GM18519 (cell line): ENCODE measurements around the gene HNF4A.

Source experiments
- ATAC-seq: cut with Tn5 transposase; IDR thresholded peaks from one replicate; pipeline ENCODE4 v1.9.1; 2021; ENCODE audit warnings: mild to moderate bottlenecking, moderate library complexity; ENCODE audit not compliant: unreplicated experiment, low FRiP score

Gene HNF4A

DNA sequence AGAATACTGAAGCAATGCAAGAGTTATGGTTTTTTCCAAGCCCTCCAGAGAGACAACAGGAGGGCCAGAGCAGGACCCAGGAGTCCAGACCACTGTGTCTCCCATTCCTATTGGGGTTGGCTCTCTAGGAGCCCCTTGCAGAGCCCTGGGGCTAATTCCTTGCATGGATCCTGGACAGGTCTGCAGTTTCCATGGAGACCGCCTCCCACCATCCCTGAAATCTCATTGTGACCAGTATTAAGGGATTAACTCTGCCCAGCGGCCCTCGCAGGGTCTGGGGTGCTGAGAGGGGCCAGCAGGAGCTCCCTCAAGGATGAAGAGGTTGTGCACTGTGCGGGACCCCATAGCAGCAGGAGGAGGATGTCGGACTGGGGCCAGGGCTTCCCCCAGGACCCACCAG, 34.8 kb downstream of the HNF4A start:
- ATAC-seq = no peak

DNA sequence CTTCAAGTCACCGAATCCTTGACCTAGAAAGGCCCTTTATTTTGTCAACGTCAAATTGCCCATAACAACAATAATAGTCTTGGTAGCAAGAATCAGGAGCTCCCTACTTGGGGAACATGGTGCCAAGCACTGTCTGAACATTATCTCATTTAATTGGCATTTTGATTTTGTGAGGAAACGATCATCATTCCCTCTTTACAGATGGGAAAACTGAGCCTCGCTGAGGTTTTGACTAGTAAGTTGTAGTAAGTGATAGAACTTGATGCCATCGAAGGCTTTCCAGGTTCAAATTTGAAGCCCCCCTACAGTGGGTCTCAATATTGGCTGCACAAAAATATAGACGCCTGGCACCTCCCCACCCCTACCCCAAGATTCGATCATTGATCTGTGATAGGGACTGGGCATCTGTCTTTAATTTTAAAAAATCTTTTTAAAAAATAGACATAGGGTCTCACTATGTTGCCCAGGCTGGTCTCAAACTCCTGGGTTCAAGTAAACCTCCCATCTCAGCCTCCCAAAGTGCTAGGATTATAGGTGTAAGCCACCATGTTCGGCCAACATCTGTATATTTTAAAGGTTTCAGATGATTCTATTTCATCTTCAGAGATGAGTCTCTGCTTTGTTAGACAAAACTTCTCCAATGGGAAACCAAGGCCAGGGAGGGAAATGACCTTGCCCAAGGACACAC, 36.7 kb downstream of the HNF4A start:
- ATAC-seq = no peak

DNA sequence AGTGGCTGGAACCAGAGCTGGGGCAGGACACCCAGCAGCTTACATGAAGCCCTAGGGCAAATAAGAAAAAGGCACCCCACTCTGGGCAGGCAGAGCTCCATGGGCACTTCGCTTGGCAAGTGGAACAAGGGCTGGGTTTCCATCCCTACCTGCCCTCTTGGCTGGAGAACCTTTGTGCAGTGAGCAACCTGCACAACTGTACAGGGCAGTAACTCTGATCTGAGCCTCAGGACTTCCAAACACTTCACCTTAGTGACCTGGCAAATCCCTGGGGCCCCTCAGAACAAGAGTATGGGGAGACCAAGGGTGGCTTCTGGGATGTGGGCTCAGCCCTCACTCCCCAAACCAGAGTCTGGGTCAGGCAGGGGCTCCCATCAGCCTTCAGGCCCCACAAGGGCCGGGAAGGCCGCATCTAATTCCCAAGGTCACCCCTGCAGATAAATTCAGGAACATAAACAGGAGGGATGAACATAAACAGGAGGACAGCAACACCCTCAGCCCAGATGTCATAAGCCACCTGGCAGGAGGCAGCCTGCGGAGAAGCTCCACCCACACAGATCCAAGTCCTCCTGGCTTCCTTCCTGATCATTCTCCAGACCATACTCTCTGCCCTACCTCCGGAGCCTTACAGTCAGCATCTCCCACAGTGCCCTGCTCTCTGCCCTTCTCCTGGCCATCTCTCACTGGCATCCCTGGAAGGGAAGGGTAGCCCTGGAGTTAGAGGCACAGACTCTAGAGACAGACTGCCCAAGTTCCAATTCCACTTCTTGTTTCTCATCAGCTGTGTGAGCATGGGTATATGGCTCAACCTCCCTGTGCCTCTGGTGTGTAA, 37.5 kb downstream of the HNF4A start:
- ATAC-seq = no peak

DNA sequence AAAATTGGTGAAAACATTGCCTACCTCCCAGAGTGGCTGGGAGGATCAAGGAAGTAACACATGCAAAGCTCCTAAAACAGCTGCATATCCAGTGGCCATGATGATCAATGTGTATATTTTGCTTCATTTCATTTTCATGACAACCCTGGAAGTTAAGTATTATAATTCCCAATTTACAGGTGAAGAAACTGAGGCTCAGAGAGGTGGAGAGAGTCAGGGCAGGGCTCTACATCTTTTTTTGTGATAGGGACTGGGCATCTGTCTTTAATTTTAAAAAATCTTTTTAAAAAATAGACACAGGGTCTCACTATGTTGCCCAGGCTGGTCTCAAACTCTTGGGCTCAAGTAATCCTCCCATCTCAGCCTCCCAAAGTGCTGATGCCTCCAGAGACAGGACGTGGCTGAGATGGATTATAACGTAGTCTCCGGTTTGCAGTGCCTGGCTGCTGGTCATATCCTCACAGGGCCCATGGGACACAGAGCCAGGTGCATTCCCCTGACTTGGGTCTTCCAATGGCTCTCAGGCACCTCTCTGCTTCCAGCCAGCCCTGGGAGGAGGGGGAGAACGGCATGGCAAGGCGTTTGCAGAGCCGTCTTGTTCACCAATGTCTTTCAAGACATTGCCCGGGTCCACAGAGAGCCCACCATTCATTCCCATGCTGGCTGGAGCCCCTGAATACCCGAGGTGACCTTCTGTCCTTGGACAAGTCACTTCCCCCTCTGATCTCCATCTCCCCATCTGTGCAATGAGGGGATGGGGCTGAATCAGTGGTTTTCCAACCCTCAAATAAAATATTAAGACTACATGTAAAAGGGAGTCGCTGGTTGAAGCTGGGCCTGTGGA, 38.3 kb downstream of the HNF4A start:
- no peak for ATAC-seq

DNA sequence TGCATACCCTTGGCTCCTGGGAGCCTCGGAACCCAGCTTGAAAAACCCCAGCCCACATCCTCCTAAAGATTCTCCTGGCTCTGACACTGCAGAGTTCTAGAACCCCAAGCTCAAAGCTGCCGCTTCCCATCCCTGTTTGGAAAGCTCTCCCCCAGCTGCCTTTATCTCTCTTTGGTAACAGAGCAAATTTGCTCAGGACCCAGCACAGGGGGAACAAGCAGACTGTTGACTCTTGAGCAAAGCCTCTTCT, 38.9 kb downstream of the HNF4A start:
- no peak for ATAC-seq

DNA sequence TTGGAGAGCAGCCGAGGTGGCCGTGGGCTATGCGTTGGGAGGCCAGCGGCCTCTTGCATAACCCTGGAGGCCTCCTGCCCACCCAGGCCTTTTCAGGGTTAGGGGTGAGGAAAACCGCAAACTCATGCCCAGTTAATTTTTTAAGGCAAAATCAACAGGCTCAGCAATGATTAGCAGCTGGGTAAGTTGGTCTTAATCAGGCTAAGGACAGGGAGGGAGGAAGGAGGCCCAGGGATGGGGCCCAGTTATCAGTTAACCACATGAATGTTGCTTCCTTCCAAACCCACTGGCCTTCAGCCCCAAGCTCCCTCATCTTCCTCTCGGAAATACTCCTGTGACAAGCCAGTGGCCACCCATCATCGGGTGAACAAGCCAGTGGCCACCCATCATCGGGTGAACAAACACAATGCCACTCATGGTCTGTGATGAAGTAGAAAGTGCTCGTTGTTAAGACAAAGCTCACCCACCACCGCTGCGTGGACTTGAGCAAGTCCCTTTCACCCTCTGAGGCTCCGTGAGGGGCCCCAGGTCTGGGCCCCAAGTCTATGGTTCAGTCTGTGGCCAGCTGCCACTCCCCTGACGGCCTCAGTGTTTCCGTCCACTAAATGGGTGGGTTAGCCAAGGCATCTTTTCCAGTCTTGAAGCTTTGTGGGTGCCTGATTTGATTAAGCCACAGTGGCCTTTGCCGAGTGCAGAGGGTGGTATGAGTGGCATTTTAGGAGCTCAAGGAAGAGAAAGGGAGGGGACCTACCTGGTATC, 39.4 kb downstream of the HNF4A start:
- no peak for ATAC-seq

DNA sequence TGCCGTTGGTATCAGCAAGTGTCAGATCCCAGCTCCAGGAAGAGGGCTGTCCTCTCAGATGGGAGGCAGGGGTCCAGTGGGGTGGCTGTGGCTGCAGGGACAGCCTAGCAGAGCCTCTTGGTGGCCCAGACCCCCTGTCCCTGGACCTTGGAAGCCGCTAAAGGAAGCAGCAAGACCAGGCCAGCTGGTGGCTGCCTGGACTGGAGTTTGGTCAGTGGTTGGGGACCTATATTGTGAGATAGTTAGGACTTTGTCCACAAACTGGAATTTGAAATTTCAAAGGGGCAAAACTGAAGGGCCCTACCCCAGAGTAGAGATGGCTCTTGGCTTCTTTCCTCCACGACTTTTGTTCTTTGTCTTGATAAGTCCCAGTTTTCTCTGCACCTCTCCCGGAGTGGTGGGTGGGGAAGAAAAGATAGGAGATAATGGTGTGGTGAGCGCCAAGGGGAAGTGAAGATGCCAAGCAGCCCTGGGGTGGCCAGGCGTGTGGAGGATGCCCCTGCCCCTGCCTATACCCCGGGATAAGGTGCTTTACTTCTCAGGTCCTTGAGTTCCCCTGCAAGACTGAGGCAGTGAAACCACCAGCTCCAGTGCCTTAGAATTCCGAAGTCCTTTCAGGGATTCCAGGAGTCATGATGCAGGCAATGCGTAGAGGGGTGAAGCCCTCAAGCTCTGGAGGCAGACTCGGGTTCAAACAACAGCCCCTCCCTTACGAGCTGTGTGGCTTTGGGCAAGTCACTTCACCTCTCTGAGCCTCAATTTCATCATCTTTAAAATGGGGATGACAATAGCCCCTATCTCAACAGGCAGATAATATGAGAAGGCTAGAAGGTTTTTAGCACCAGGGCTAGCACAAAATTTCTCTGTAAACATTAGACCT, 40.2 kb downstream of the HNF4A start:
- ATAC-seq = no peak

DNA sequence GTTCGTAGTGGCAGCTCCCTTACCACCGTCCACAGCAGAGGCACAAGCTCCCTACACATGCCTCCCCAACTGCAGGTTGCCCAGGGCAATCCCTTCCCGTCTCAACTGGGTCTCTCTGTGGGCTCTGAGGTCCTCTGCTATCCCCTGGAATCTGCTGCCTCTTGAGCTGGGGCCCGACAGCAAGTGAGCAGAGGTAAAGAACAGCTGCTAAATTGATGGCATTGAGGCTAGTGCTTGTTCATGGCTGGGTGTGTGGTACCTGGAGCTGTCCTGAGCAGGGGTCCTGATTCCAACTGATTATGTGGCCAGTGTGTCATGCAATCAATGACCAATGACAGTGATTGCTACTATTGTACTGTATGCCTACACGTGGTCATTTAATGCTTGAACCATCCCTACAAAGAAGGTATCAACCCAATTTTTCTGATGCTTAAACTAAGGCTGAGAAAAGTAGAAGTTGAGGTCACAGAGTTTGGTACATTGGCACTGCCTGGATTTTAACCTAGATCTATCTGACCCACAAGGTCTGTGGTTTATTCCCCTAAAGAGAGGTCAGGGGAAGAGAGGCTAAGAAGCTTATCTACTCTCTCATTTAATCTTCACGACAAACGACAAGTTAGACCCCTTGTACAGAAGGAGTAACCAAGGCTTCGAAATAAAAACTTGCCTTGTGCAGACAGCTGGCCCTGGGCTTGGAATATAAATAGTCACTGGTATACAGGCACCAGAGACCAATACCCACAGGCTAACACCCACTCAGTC, 41.1 kb downstream of the HNF4A start:
- no peak for ATAC-seq

DNA sequence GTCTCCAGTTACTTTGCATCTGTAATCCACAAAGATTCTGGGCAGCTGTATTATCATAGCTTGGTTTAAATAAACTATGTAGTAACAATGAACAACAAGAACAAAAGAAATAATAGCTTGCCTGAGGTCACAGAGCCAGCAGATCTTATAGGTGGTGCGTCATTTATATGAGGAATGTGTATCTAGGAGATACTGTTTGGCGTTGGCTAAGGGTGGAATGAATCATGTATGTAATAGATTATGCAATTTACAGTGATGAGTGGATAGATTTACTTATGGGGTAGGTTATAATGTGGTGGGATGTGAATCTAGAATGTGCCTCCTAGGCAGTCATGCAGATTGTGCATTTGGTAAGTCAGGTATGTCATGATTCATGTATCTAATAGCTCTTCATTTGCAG, 42.8 kb downstream of the HNF4A start:
- ATAC-seq = no peak

DNA sequence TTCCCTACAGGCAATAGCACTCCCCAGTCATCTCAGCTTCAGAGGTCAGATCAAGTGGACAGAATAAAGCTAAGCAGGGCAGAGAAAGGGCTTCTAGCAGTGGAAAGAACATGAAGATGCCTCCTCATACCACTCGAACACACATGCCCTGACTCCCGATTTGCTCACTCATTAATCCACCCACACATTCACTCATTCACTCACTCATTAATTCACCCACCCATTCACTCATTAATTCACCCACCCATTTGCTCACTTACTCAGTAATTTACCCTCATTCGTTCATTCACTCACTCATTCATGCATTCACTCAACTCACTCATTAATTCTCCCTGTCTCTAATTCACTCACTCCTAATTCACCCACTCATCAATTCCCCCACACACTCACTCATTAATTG, 43.9 kb downstream of the HNF4A start:
- no peak for ATAC-seq

DNA sequence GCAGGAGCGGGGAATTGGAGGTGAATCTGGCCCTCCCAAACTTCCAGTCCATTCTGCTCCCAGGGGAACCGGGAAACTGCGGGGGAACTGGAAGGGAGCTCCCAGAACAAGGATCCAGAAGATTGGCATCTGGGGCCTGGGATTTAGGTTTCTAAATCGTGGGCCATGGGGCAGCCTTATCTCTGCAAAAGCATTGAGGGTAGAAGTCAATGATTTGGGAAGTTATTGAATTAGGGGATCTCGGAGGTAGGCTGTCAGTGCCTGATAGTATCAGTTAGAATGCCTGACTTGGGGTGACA, 45.1 kb downstream of the HNF4A start:
- no peak for ATAC-seq

DNA sequence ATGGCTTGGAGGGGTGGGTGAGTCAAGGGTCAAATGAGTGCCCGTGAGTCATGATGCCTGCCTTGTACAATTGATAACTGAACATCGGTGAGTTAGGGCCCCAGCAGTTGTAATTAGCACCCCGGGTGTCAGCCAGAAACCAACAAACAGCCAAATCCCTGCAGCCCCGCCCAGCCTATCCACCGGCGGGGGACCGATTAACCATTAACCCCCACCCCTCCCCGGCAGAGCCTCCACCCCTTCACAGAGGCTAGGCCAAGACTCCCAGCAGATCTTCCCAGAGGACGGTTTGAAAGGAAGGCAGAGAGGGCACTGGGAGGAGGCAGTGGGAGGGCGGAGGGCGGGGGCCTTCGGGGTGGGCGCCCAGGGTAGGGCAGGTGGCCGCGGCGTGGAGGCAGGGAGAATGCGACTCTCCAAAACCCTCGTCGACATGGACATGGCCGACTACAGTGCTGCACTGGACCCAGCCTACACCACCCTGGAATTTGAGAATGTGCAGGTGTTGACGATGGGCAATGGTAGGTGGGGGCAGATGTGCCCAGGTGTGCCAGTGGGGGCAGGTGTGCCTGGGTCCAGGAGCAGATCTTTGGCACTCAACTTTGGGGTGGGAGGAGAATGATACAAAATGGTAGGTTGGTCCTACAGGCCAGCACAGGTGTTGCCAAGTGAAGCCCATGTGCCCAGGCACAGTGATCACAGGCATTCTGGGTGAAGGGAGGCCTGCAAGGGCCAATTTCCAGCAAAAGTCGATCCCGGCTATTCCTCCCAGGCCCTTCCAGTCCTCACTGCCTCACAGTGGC, 45.7 kb downstream of the HNF4A start:
- ATAC-seq = no peak

DNA sequence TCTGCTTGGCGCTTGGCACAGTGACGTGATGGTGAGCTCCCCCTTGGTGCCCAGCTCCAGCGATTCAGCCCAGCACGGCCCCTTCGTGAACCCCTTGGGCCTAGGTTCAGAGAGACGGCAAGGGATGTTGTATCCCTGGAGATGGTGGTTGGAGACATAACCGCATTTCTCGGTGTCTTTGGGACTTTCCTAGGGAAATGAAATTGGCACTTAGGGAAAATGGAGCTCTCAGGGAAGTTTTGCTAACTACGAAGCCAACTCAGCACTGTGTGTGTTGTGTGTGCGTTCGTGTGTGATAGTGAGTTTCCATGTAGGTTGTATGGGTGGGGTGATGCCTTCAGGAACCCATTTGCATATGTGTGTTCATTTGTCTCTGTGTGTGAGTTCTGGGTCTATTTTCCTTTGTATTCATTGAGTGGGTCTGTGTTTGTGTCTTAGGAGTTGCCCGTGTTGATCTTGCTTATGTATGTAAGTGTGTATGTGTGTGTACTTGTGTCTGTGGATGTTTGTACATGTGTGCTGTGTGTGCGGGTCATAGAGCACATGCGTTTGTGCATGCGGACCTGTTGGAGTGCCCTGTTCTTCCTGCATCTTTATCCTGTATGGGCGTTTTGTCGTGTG, 46.4 kb downstream of the HNF4A start:
- no peak for ATAC-seq

DNA sequence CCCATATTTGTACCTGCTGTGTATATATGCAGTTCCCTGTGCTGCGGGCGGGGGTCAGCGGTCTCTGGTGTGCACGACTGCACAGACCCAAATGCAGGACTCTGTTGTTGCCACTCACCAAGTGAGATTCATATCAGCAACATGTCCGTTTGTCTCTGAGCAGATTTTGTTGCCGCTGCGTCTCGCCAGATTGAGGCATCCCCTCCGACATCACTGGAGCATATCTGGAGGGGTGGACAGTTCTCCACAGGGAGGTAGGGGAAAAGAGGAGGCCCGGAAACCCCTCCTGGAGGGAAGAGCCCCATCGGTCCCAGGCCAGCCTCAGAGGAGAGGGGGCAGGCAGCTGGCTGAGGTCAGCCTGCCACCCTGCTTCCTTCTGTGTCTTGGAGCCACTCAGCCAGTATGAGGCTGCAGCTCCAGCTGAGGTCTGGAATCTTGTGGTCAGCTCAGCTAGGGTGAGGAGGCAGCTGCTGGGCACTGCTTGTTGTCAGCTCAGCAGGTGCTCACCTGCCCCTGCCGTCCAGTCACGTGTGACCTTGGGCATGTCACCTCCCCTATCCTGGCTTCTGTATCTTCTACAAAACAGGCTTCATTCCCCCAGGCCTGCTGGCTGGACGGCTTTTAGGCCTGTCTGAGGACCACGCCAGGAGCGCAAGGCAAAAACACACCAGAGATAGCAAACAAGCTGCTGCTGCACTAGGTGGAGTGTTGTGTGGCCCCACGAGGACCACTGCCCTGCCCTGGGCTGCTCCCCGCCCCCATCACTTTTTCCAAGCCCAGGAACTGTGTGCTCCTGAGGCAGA, 47.1 kb downstream of the HNF4A start:
- ATAC-seq = no peak

DNA sequence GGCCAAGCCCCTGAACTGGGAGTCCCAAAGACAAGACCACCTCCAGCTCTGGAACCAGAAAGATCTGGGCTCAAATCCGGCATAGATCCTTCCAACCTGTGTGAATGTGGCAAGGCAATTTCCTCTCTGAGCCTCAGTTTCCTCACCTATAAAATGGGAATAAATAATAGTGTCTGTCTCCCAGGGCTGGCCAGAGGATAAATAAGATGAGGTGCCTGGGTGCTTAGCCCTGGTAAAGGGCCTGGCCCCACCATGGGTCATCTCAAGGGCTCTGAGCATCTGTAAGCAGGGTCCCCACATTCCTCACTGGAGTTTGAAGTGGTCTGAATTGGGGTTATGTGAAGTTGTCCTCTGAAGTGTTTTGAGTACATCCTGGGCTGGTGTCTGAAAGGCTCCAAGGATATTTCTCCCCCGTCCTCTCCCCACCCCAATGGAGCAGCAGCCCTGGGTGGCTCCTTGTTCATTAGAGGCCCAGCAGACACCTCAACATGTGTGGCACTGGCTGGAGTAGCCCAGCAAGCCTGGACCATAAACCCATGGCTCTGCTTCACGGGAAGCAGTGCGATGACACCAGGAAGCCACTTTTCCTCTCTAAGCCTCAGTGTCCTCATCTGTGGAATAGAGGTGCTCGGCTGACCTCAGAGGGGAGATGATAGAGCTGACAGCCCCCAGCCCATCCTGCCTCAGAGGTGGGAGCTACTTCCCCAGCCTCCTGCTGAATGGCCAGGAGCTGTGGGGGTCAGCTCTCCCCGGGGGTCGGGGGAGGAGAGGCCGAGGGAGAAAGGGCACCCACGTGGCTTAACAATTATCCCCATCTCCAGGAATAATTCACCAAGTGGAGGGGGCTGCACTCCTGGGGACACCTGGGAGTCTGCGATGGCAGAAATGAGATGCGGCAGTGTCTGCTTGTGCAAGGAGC, 48.0 kb downstream of the HNF4A start:
- ATAC-seq = no peak
